GM10847 (cell line): ENCODE measurements around the gene NNMT.

Experiments used
- POLR2A ChIP-seq: IDR thresholded peaks from 2 replicates; pipeline ENCODE4 v1.6.1; 2011; ENCODE audit not compliant: insufficient read length; ENCODE audit errors: extremely low read depth

NNMT gene

GRCh38 chr11:114275280-114275679 is 20.9 kb upstream of the NNMT start:
- TF ChIP-seq POLR2A = no peak

- TF ChIP-seq POLR2A = no peak
Measured at GRCh38 chr11:114276077-114276476, 20.1 kb upstream of the NNMT start.

GRCh38 chr11:114277637-114278341 is 18.4 kb upstream of the NNMT start:
- no peak for TF ChIP-seq POLR2A

DNA sequence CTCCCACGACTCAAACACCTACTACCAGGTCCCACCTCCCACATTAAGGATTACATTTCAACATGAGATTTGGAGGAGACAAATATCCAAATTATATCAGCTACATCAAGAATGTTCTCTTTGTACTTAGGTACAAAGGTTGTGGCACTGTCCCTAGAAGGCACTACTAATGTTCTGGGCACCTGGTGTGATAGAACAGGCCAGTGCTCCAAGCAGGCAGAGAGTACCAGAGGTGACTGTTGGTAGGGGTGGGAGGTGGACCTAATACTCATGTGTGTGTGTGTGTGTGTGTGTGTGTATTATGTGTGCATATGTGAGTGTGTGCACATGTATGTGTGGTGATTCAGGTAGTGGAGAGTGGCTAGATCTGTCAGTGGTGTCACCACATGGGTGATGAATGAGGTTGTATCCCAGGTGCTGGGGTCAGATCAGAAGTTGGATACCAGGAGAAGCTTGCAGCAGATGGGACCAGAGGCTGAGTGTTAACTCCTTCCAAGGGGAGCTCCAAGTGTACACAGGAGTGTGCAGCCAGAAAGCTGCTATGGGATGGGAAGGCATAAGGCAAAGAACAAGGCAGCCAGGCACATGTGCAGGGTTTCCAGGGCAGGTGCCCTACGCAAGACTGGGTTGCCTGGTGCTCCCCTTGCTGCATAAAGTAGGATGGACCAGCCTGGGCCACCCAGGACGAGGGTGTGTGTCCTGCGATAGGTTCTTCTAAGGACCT is 17.7 kb upstream of the NNMT start:
- TF ChIP-seq POLR2A = no peak

DNA sequence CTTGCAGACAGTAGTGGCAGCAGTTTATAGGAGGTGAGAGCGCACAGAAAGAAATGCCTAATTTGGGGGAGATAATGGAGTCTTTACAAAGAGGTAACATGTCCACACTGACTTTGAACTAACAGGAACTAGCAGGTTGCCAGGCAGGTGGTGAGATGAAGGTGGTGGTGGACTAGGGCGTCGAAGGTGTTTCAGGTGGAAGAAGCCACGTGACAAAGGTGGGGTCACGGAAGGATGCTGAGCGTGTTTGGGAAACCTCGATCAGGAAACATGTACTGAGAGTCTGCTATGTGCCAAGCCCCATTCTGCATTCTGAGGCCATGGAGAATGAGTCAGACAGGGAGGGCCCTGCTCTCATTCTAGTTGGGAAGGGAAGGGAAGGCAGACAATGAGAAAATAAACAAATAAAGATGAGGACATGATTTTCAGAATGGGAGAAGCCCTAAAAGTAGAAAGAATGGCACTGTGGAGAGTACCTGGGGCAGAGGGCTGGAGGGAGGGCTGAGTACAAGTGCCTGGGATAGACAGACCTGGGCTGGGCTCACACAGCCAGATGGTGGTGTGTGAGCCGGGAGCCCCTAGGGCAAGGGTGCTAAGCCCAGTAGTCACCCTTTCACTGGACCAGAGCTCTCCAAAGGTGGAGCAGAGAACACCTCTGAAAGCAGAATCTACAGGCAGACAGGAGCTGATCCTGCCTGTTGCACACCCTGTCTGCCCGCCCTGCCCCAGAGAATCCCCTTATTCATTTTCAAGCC is 16.2 kb upstream of the NNMT start:
- TF ChIP-seq POLR2A = no peak

GRCh38 chr11:114280696-114281095 is 15.5 kb upstream of the NNMT start:
- no peak for TF ChIP-seq POLR2A

GRCh38 chr11:114281388-114281956 is 14.7 kb upstream of the NNMT start:
- no peak for TF ChIP-seq POLR2A

DNA sequence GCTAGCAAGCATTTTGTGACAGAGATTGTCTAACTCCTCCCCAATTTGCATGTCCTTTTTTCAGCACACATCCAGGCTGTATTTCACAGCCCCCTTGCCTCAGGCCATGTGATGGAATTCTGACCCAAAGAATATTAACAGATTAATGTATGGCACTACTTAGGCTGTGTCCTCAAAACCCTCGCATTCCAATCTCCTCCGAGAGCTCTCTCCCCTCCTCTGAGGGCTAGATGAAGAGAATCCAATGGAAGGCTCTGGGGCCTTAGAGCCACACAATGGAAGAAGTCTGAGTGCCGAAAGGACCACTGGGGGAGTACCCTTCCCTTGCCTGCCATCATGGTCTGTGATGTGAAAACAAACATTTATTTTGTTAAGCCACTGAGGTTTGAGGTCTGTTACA is 13.7 kb upstream of the NNMT start:
- no peak for TF ChIP-seq POLR2A

GRCh38 chr11:114283422-114283821 is 12.8 kb upstream of the NNMT start:
- TF ChIP-seq POLR2A = no peak

- TF ChIP-seq POLR2A = no peak
Measured at GRCh38 chr11:114284021-114284420, 12.2 kb upstream of the NNMT start.

GRCh38 chr11:114284914-114285313 is 11.3 kb upstream of the NNMT start:
- no peak for TF ChIP-seq POLR2A

GRCh38 chr11:114285599-114285998 is 10.6 kb upstream of the NNMT start:
- TF ChIP-seq POLR2A = no peak

DNA sequence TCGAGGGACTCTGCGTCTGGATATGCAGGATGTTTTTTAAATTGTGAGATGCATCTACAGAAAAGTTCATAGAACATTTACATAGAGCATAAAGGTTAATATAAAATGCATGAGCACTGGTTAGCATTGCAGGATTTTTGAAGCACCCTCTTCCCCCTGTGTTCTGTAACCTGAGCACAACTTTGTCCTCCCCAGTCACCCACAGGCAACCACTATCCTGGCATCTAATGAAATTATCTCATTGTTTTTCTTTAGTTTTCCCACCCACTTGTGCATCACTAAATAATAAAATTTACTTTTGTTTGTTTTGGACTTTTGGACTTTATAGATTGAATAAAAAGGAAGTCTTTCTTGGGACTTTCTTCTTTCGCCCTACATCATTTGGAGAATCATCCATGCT is 10.0 kb upstream of the NNMT start:
- TF ChIP-seq POLR2A = no peak

GRCh38 chr11:114287154-114287553 is 9.0 kb upstream of the NNMT start:
- TF ChIP-seq POLR2A = no peak

GRCh38 chr11:114288136-114288535 is 8.1 kb upstream of the NNMT start:
- TF ChIP-seq POLR2A = no peak

GRCh38 chr11:114289779-114290178 is 6.4 kb upstream of the NNMT start:
- TF ChIP-seq POLR2A = no peak
